DND-41 (cell line): ENCODE results near the gene C16orf86.

Experiments
- ATAC-seq: fragments of 200-7000 bp; cut with Tn5 transposase; 3 replicates; pipeline ENCODE4 v1.9.1; 2021; ENCODE audit warnings: low read depth; ENCODE audit not compliant: insufficient read depth
- DNase-seq: peaks from one replicate; pipeline ENCODE4 v3.0.0-alpha.2; 2020
- H2AFZ ChIP-seq: 2 replicates; pipeline ENCODE4 v1.6.0; 2012; ENCODE audit warnings: low read depth, low read length
- H3K27ac ChIP-seq: 2 replicates; pipeline ENCODE4 v1.5.1; 2012; ENCODE audit warnings: low read length, inconsistent platforms
- H3K27me3 ChIP-seq: fragments of 200-600 bp; sonication (generic); 2 replicates; pipeline ENCODE4 v1.6.0; 2012; ENCODE audit warnings: low read length, mild to moderate bottlenecking, inconsistent platforms; ENCODE audit not compliant: insufficient read depth, poor library complexity
- H3K36me3 ChIP-seq: 2 replicates; pipeline ENCODE4 v1.5.1; 2012; ENCODE audit warnings: low read length, inconsistent platforms; ENCODE audit not compliant: insufficient read depth
- H3K4me1 ChIP-seq: 2 replicates; pipeline ENCODE4 v1.5.1; 2012; ENCODE audit warnings: mild to moderate bottlenecking, low read length; ENCODE audit not compliant: insufficient read depth
- H3K4me2 ChIP-seq: 2 replicates; pipeline ENCODE4 v1.6.0; 2012; ENCODE audit warnings: mild to moderate bottlenecking, moderate library complexity, low read length, inconsistent platforms; ENCODE audit not compliant: insufficient read depth
- H3K4me3 ChIP-seq, 2 experiments: fragments of 200-600 bp in 1 of 2; shearing (Covaris generic) in 1 of 2; 2 replicates each; pipeline ENCODE4 v1.5.1; 2012 to 2016; ENCODE audit warnings: inconsistent platforms in 2 of 2, low read length in 2 of 2, mild to moderate bottlenecking in 2 of 2, low read depth in 1 of 2, moderate library complexity in 1 of 2
- H3K79me2 ChIP-seq: 2 replicates; pipeline ENCODE4 v1.6.0; 2012; ENCODE audit warnings: low read length, inconsistent platforms; ENCODE audit not compliant: insufficient read depth
- H3K9ac ChIP-seq: 2 replicates; pipeline ENCODE4 v1.6.0; 2012; ENCODE audit warnings: low read depth, mild to moderate bottlenecking, inconsistent platforms, low read length, moderate library complexity
- H3K9me3 ChIP-seq: 2 replicates; pipeline ENCODE4 v1.5.1; 2012; ENCODE audit warnings: low read length, moderate library complexity, mild to moderate bottlenecking, inconsistent platforms; ENCODE audit not compliant: insufficient read depth, severe bottlenecking
- H4K20me1 ChIP-seq: 2 replicates; pipeline ENCODE4 v1.6.0; 2012; ENCODE audit warnings: low read length; ENCODE audit not compliant: insufficient read depth
- CTCF ChIP-seq: IDR thresholded peaks from 2 replicates; pipeline ENCODE4 v1.5.1; 2012; ENCODE audit warnings: borderline replicate concordance, low read length, moderate library complexity, mild to moderate bottlenecking; ENCODE audit not compliant: poor library complexity, severe bottlenecking; ENCODE audit errors: extremely low read depth
- EZH2 ChIP-seq: IDR thresholded peaks from 3 replicates; pipeline ENCODE4 v1.6.1; 2012; ENCODE audit warnings: borderline replicate concordance, low read depth, mild to moderate bottlenecking, moderate library complexity, low read length, inconsistent platforms; ENCODE audit not compliant: severe bottlenecking

Gene C16orf86, protein sequence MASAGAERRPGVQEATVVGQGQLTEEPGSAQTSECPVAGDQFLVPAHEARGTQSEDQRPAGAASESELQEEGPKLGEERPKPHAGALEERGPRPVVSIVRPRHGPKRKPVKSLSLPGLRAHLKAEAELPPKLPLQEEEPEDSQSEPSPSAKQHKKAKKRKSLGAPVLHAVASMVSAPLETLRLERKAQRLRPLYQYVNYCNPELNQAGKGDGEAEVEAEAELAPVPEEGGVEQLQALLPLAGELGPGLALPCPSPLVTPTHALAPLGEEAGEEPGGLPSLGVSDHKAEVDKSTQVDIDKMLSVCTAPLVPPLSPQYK

DNA sequence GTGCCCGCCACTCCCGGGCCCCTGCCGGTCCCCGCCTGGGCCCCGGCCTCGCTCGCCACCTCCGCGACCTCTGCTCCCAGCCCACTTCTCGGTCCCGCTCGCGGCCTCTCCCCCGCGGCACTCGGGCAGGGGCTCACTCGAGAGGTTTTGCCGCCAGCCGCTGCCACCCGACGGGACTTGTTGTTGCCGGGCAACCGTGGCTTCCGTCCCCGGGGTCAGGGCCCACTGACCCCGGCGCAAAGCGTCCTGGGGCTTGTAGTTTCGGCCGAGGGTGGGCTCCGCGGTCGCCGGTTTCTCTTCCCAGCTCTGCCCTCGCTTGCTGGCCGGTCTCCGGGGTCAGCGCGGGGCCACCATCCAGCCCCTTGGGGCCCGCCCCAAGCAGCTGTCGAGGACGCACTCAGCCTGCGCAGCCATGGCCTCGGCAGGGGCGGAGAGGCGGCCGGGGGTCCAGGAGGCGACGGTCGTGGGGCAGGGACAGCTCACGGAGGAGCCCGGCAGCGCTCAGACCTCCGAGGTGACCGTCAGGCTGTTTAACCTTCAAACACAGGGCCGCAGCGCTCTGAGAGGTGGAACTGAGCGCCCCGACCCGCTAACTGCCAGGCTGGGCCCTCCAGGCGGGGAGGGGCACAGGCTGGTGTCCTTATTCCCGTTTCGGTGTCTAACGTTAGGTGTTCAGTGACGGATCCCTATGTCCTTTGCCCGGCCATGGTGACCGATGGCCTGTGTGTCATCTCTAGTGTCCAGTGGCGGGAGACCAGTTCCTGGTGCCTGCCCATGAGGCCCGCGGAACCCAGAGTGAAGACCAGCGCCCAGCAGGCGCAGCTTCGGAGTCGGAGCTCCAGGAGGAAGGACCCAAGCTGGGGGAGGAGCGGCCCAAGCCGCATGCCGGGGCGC, at the start of gene C16orf86, which contains the start of gene ENKD1:
TSS of gene C16orf86 (plus strand) at position 256 of the 894 bp plus-strand sequence. CDS start at position 413, 157 bp downstream.
TSS of gene ENKD1 (minus strand) at position 192 of the 894 bp plus-strand sequence. CDS start 308 bp downstream, outside the sequence.
- DNase-seq: peak; percentile 85
- peak; percentile 2 for TF ChIP-seq CTCF
- TF ChIP-seq EZH2: no peak
- H3K9ac ChIP-seq: peak within 1 kb of the TSS; percentile 94

DNA sequence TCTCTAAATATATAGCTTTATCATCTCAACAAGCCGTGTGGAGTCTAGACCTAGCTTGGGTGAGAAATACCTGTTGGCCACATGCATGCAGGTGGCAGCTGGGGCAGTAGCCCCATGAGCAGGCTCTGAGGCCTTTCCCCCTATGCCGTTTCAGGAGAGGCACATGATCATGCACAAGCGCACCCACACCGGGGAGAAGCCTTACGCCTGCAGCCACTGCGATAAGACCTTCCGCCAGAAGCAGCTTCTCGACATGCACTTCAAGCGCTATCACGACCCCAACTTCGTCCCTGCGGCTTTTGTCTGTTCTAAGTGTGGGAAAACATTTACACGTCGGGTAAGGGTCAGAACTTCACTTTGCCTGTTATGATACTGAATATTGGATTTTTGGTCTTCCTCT, 38.4 kb upstream of the C16orf86 start:
- Histone ChIP-seq H3K4me3 (no peak overlapping the region), H3K9ac (no peak overlapping the region), H3K4me1 (no peaks in the 10 kb centered on the region), H2AFZ (no peak overlapping the region), H3K9me3 (no peaks in the 10 kb centered on the region), H4K20me1 (peaks cover 19% of the 10 kb centered on the region; the same call in 1 of the 2 replicates), H3K27ac (no peak overlapping the region), H3K27me3 (no peaks in the 10 kb centered on the region), H3K4me2 (no peak overlapping the region), H3K36me3 (peaks cover 93% of the 10 kb centered on the region), H3K79me2 (peaks cover 60% of the 10 kb centered on the region)
- DNase-seq (no peak), ATAC-seq (no peak)
- no peak for TF ChIP-seq EZH2
- no peak for TF ChIP-seq CTCF

More for the DNA sequence above, at the start of gene C16orf86, which contains the start of gene ENKD1:
- Histone ChIP-seq H3K4me2 (peak within 1 kb of the TSS; percentile 100), H3K27ac (peak within 1 kb of the TSS; percentile 84), H3K27me3 (no peaks in the 10 kb centered on the region), H3K79me2 (peaks cover 10% of the 10 kb centered on the region), H4K20me1 (0 out of 2 replicates have a peak, but pooled peaks cover 2% of the 10 kb centered on the region), H3K4me1 (peaks cover 34% of the 10 kb centered on the region), H3K36me3 (peaks cover 27% of the 10 kb centered on the region), H2AFZ (peak within 1 kb of the TSS; percentile 98), H3K9me3 (no peaks in the 10 kb centered on the region), H3K4me3 (peak within 1 kb of the TSS; percentile 85 to 96)
- ATAC-seq: peak; percentile 84

DNA sequence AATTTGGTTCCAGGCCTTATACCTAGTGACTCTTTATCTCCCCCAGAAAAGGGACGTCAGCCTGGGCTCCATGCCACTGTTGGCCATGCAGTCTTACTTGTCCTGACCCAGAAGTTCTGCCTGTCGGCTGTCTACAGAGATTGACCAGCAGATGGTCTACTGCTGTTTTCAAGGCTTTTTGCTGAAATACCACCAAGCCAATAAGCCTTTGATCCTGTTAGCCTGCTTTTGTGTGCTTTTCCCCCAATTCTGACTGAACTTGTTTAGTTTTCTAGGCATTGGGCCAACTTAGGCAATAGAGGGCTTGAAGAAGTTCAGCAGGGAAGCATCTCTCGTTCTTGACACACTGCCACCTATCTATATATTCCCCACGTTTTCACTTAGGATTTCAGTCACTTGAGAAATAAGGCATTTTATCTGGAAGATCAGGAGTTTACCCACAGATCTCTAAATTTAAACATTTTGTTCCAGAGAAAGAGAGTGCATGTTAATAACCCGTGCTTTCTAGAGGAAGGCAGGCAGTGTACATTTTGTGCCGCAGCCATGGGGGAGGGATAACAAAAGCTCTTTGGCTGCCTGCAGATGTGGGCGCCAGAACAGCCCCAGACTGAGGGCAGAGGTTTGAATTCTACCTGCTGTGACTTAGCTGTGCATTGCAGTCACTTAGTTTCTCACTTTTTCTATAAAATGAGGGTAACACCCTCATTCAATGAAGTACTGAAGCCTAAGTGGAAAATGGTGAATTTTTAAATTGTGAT, 34.0 kb upstream of the C16orf86 start:
- Histone ChIP-seq H3K27ac (no peak overlapping the region), H3K79me2 (peaks cover 52% of the 10 kb centered on the region), H3K4me3 (no peak overlapping the region), H3K9me3 (no peaks in the 10 kb centered on the region), H4K20me1 (peaks cover 33% of the 10 kb centered on the region; the same call in 1 of the 2 replicates), H3K4me2 (no peak overlapping the region), H3K27me3 (no peaks in the 10 kb centered on the region), H3K4me1 (no peaks in the 10 kb centered on the region), H2AFZ (no peak overlapping the region), H3K9ac (no peak overlapping the region), H3K36me3 (peaks cover 94% of the 10 kb centered on the region)
- DNase-seq (no peak), ATAC-seq (no peak)
- TF ChIP-seq CTCF (no peak), EZH2 (no peak)
